AG09319 (cell line): ENCODE results near the gene SZT2.

Experiments
- DNase-seq: peaks from one replicate; pipeline ENCODE4 v3.0.0-alpha.2; 2010; ENCODE audit warnings: low read depth; ENCODE audit errors: extremely low read depth
- TF ChIP-seq, protein P1 (sequence below): IDR thresholded peaks from 2 replicates; pipeline ENCODE4 v1.5.1; 2011; ENCODE audit warnings: low read depth, mild to moderate bottlenecking, inconsistent platforms, low read length, moderate library complexity

SZT2 gene

DNA sequence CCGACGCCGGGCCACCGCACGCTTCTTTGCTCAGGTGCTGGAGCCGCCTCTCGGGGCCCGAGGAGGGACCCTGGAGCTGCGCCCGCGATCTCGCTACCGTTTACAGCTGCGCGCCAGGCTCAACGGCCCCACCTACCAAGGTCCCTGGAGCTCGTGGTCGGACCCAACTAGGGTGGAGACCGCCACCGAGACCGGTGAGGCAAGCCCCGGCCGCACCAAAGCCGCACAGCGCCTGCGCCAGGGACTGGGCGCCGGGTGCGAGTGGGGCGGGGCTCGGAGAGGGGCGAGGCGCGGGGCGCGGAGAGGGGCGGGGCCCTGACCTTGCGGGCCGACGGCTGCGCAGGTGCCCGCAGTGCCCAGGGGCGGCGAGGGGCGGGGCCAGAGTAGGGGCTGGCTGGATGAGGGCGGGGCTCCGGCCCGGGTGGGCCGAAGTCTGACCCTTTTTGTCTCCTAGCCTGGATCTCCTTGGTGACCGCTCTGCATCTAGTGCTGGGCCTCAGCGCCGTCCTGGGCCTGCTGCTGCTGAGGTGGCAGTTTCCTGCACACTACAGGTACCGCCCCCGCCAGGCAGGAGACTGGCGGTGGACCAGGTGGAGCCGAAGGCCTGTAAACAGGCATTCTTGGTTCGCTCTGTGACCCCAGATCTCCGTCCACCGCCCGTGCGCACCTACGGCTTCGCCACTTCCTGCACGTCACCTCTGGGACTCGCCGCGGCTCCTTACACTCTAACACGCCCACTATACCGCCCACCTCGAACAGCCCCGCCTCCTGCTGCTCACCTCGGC lies 40.7 kb upstream of the SZT2 start:
- DNase-seq, result no peak

DNA sequence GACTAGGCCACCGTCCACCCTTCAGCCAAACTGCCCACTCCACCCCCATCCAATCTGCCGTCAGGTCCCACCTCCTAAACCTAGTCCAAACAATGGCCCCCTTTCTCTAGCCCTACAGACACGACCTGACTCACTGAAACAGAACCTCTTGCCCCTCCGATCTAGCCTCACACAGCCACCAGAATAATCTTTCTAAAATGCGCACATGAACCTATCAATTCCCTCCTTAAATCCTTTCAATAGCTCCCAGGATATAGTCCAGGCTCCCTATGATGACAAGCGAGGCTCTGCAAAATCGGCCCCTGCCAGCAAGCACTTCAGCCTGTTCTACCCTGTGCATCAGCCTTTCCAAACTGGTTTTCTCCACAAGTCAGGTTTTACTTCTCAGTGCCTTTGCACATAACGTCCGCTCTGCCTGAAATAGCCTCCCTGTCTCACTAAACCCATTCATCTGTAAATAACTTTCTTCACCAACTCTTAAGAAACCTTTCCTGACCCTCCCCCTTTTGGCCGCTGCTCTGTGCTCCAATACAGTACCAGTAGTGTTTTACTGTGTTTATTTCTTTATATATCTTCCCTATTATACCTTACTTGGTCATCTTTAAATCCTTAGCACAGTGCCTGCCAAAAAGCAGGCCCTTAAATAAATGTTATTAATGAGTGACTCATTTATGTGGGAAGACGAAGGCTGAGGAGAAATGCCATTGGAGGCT lies 39.9 kb upstream of the SZT2 start:
- DNase-seq, result no peak
- TF ChIP-seq, protein P1, sequence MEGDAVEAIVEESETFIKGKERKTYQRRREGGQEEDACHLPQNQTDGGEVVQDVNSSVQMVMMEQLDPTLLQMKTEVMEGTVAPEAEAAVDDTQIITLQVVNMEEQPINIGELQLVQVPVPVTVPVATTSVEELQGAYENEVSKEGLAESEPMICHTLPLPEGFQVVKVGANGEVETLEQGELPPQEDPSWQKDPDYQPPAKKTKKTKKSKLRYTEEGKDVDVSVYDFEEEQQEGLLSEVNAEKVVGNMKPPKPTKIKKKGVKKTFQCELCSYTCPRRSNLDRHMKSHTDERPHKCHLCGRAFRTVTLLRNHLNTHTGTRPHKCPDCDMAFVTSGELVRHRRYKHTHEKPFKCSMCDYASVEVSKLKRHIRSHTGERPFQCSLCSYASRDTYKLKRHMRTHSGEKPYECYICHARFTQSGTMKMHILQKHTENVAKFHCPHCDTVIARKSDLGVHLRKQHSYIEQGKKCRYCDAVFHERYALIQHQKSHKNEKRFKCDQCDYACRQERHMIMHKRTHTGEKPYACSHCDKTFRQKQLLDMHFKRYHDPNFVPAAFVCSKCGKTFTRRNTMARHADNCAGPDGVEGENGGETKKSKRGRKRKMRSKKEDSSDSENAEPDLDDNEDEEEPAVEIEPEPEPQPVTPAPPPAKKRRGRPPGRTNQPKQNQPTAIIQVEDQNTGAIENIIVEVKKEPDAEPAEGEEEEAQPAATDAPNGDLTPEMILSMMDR, result no peak

More for the DNA sequence above, 40.7 kb upstream of the SZT2 start:
- TF ChIP-seq, protein P1, result no peak

DNA sequence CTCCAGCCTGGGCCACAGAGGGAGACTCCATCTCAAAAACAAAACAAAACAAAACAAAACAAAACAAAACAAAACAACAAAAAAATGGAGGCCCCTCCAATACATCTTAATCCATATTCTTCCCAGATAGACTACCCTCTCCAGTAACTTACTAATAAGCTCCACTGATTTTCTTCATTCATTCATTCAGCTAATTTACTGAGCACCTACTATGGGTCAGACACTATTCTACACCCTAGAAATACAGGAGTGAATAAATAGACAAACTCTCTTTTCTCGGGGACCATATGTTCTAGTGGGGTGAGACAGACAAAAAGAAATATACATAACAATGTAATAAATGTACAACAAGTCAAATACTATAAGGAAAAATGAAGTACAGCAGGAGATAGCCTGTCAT lies 38.7 kb upstream of the SZT2 start:
- DNase-seq, result no peak
- TF ChIP-seq, protein P1, result no peak

DNA sequence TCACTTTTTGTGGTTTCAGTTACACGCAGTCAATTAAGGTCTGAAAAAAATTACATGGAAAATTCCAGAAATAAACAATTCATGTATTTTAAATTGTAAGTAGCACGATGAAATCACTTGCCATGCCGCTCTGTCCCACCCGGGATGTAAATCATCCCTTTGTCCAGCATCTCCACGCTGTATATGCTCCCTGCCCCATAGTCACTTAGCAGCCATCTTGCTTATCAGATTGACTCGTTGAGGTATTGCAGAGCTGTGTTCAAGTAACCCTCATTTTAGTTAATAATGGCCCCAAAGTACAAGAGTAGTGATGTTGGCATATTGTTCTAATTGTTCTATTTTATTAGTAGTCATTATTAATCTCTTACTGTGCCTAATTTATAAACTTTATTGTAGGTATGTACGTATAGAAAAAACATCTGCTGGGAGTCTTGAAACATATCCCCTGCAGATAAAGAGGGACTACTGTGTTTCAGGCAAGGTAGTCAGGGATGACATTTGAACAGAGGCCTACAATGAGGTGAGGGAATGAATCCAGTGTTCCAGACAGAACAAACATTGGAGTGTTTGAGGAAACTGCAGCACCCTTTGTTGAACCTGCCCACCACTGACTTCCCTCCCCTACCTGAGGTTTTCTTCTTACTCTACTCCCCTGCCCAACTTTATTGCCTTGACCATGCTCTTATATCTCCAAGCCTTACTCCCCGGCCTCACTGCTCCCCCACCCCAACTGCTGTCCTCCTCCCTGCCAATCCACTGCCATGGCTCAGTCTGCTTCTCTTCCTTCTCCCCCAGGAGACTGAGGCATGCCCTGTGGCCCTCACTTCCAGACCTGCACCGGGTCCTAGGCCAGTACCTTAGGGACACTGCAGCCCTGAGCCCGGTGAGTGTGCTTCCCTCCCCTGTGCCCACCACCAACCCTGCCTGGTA lies 38.0 kb upstream of the SZT2 start:
- DNase-seq, result no peak
- TF ChIP-seq, protein P1, result no peak

DNA sequence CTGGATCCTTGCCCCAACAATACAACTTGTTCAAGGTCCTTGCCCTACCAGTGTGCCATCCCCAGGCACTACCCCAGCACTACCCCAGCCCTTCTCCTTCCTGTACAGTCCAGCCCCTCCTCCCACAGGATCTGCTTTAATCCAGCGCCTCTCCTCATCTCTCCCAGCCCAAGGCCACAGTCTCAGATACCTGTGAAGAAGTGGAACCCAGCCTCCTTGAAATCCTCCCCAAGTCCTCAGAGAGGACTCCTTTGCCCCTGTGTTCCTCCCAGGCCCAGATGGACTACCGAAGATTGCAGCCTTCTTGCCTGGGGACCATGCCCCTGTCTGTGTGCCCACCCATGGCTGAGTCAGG lies 37.4 kb upstream of the SZT2 start:
- no peak for DNase-seq
- TF ChIP-seq, protein P1, result no peak

DNA sequence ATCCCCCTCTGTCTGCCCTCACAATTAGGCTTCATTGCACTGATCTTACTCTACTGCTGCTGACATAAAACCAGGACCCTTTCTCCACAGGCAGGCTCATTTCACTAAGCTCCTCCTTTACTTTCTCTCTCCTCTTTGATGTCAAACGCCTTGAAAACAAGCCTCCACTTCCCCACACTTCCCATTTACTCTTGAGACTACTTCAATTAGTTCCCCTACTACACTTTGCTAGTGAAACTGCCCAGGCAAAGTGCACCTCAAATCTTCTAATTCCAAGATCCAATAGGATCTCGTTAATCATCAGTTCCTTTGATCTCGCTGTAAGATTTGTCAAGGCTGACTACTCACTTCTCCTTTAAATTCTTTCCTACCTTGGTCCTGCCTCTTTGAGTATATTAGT lies 36.8 kb upstream of the SZT2 start:
- DNase-seq, result no peak
- TF ChIP-seq, protein P1, result no peak

DNA sequence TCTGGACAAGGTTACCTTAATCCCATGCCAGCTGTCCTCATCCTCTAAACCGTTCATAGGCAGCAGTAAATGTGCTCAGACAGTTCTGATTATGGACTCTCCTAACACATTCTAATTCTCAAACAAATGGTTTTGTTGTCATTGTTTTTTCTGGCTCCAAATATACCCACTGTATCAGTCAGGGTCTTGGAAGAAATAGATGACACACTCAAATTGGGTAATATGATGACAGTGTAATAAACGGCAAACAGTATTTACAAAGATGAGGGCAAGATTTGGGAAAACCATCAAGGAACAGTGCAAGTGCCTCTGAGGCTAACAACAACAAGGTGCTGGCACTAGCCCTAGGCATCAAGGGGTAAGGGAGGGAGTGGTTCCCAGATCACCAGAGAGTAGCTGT lies 35.2 kb upstream of the SZT2 start:
- DNase-seq, result no peak
- TF ChIP-seq, protein P1, result no peak
